ENCODE measurements around the gene SNRNP48.

SNRNP48 gene

GRCh38 chr6:7637533-7637932 is 47.5 kb downstream of the SNRNP48 start (continued):
- no peak for TF ChIP-seq ELK4 (IDR thresholded peaks at IDR 0.05; ENCODE audit: borderline replicate concordance, low read depth, low read length)
- TF ChIP-seq ZNF341 (tag by site-specific recombination; IDR thresholded peaks at IDR 0.05; ENCODE audit: low read depth), result no peak

- no peaks in the 10 kb centered on the region for H3K9me3 ChIP-seq (ENCODE audit: control insufficient read depth, insufficient read depth, low read depth, low read length)
- CTCF ChIA-PET, result interaction anchor here (1.1 to 1.2 kb wide), 2 partner anchors 14 to 15 kb away, joined by 3 read pairs; no protein-coding TSS in a partner anchor
- TF ChIP-seq, protein P1, sequence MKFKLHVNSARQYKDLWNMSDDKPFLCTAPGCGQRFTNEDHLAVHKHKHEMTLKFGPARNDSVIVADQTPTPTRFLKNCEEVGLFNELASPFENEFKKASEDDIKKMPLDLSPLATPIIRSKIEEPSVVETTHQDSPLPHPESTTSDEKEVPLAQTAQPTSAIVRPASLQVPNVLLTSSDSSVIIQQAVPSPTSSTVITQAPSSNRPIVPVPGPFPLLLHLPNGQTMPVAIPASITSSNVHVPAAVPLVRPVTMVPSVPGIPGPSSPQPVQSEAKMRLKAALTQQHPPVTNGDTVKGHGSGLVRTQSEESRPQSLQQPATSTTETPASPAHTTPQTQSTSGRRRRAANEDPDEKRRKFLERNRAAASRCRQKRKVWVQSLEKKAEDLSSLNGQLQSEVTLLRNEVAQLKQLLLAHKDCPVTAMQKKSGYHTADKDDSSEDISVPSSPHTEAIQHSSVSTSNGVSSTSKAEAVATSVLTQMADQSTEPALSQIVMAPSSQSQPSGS (tag by site-specific recombination; IDR thresholded peaks at IDR 0.05; ENCODE audit: low read depth), result no peak
- no peak for TF ChIP-seq ZNF791 (tag by site-specific recombination; IDR thresholded peaks at IDR 0.05)
- POLR2A ChIA-PET, result no interaction called here
- H3K4me3 ChIP-seq (ENCODE audit: low read depth, low read length), result no peak overlapping the region
- no peak overlapping the region for H3K27ac ChIP-seq (ENCODE audit: extremely low read depth, low read depth, low read length)
- no peaks in the 10 kb centered on the region for H3K4me1 ChIP-seq (ENCODE audit: control insufficient read depth, insufficient read depth, low read length)
- H3K36me3 ChIP-seq (ENCODE audit: control insufficient read depth in 2 of 2, insufficient read depth in 1 of 2, low read length in 2 of 2), result no peaks in the 10 kb centered on the region
These were observed 49.4 kb downstream of the SNRNP48 start for GRCh38 chr6:7639427-7639826.

DNA sequence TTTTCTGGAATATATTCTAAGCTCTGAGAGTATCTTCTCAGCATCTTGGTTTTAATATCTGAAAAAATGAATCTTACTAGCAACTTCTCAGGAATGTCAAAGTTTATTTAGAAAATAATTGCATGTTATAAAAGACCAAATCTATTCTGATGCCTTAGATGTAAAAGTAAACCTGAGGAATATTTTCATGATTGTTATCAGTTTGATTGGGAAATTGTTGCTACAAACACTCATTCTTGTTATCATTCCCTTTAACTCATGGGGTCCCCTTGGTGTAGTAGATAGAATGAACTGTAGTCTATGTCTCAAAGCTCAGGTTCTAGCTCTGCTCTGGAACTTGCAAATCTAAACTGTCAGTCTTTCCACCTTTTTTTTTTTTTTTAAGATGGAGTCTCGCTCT is 50.0 kb downstream of the SNRNP48 start:
- TF ChIP-seq ZNF571 (tag by site-specific recombination; IDR thresholded peaks at IDR 0.05) (no peak), ZNF391 (tag by site-specific recombination; IDR thresholded peaks at IDR 0.05; ENCODE audit: borderline replicate concordance, low read depth) (no peak), ZNF776 (tag by site-specific recombination; IDR thresholded peaks at IDR 0.05; ENCODE audit: borderline replicate concordance) (no peak), ZNF354C (tag by site-specific recombination; IDR thresholded peaks at IDR 0.05; ENCODE audit: borderline replicate concordance, low read depth) (no peak)
- POLR2A ChIA-PET, result no interaction called here
- Histone ChIP-seq H3K4me3 (ENCODE audit: low read depth, low read length) (no peak overlapping the region), H3K4me1 (ENCODE audit: control insufficient read depth, insufficient read depth, low read length) (no peaks in the 10 kb centered on the region), H3K36me3 (ENCODE audit: control insufficient read depth in 2 of 2, insufficient read depth in 1 of 2, low read length in 2 of 2) (no peaks in the 10 kb centered on the region), H3K9me3 (ENCODE audit: control insufficient read depth, insufficient read depth, low read depth, low read length) (no peaks in the 10 kb centered on the region), H3K27ac (ENCODE audit: extremely low read depth, low read depth, low read length) (no peak overlapping the region)
- CTCF ChIA-PET, result interaction anchor here (1.2 kb wide), 1 partner anchor 15 kb away, joined by 3 read pairs; no protein-coding TSS in a partner anchor

DNA sequence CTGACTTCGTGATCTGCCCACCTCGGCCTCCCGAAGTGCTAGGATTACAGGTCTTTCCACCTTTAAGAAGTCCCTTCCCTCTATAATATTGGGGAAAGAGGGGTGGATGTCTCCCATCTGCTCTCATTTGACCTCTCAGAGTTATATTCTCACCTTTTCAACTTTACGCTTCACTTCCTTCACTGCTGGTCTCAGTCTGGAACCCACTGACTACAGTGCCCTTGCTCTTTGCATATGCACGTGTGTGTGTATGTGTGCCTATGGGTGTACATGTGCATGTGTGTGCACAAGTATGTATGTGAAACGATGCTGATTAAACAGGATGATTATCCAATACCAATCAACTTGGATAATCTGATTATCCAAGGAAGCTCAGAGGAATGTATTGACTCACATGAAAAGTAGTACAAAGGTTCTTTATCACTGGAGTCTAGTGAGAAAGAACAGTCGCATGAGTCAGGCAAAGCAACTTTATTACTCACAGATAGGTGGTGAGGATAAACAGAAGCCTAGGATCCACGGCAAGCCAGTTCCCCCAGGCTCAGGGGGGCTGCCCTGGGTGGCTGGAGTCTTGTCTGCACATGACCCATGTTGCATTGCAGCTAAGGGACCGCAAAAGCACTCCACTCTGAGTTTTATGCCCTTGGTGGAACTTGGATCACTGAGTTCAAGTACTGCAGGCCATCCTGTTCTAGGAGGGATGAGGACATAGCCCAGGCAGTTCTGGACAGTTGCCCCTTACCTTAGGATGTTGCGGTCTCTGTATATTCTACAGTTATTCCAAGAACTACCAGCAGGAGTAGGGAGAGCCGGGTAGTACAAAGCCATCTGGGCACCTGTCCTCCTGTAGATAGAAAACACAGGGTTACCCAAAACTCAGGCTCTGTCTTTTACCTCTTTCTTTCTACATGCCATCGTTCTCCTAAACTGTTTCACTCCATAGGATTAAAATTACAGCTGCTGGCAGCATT is 50.9 kb downstream of the SNRNP48 start:
- ChIA-PET POLR2A (interaction anchor here (0.5 kb wide), 1 partner anchor 11 kb away, joined by 5 read pairs; no protein-coding TSS in a partner anchor), CTCF (interaction anchor here (0.5 to 0.8 kb wide), 3 partner anchors 19 to 363 kb away, joined by 3 read pairs; no protein-coding TSS in a partner anchor)
- no peak overlapping the region for H3K27ac ChIP-seq (ENCODE audit: extremely low read depth, low read depth, low read length)
- no peak for TF ChIP-seq ZNF549 (tag by site-specific recombination; IDR thresholded peaks at IDR 0.05)
- TF ChIP-seq ZNF423 (tag by site-specific recombination; IDR thresholded peaks at IDR 0.05), result no peak
- TF ChIP-seq SALL2 (tag by site-specific recombination; IDR thresholded peaks at IDR 0.05; ENCODE audit: borderline replicate concordance), result no peak
- no peak for TF ChIP-seq PRDM10 (tag by site-specific recombination; IDR thresholded peaks at IDR 0.05)
- TF ChIP-seq ZNF266 (tag by site-specific recombination; IDR thresholded peaks at IDR 0.05; ENCODE audit: low read depth), result 0 out of 2 replicates have a peak, but pooled peaks have one; percentile 55
- no peak for TF ChIP-seq ZNF585B (tag by site-specific recombination; IDR thresholded peaks at IDR 0.05)
- H3K36me3 ChIP-seq (ENCODE audit: control insufficient read depth in 2 of 2, insufficient read depth in 1 of 2, low read length in 2 of 2), result no peaks in the 10 kb centered on the region
- no peak overlapping the region for H3K4me3 ChIP-seq (ENCODE audit: low read depth, low read length)
- no peaks in the 10 kb centered on the region for H3K9me3 ChIP-seq (ENCODE audit: control insufficient read depth, insufficient read depth, low read depth, low read length)
- no peaks in the 10 kb centered on the region for H3K4me1 ChIP-seq (ENCODE audit: control insufficient read depth, insufficient read depth, low read length)
